Peyer's patch (tissue), 4 donors: ENCODE data around the gene C3orf52.

Experiments used
- CTCF ChIP-seq, 6 experiments: fragments of 450-650 bp in 4 of 6; fragments of 200-600 bp in 2 of 6; sonication (generic) in 1 of 6; IDR thresholded peaks; one replicate each; pipeline ENCODE4 v1.5.1; 2017 to 2019; ENCODE audit warnings: antibody characterized with exemption in 6 of 6, mild to moderate bottlenecking in 3 of 6, moderate library complexity in 1 of 6
- POLR2A ChIP-seq, 2 donors: fragments of 450-650 bp; IDR thresholded peaks; one replicate each; pipeline ENCODE4 v1.5.1; 2017; ENCODE audit warnings: antibody characterized with exemption in 2 of 2, mild to moderate bottlenecking in 2 of 2, moderate library complexity in 2 of 2

GRCh38 chr3:112127522-112128494, 41.6 kb downstream of the C3orf52 start:
- TF ChIP-seq CTCF (IDR thresholded peaks at IDR 0.05) (no peak), POLR2A (IDR thresholded peaks at IDR 0.05) (no peak)
